Stomach (tissue), 9 donors: ENCODE results near the gene POLR2C. TPM values are rescaled to one million over a fixed set of nuclear protein-coding genes. Genes with fewer than 3 reads are reported as not detected.
A peak's percentile ranks its signal among the peaks of the same experiment; 100 is the strongest.
"Not testable (repeated sequence)": the region's sequence is repeated elsewhere in the genome, so short reads cannot be mapped to it uniquely, and the experiment has no call there.

Source experiments
- DNase-seq, 2 donors: peaks; one replicate each; pipeline versions ENCODE4 v3.0.0 to v3.0.0-alpha.2; 2013 to 2019
- H3K27ac ChIP-seq, 5 donors: fragments of 200-600 bp in 4 of 5; sonication (generic) in 4 of 5; one replicate each; pipeline ENCODE4 v1.5.1; 2013 to 2019; ENCODE audit warnings: mild to moderate bottlenecking in 1 of 5, moderate library complexity in 1 of 5
- H3K27me3 ChIP-seq, 3 donors: fragments of 200-600 bp; sonication (generic); one replicate each; pipeline ENCODE4 v1.5.1; 2017 to 2019; ENCODE audit warnings: mixed run types in 1 of 3
- H3K36me3 ChIP-seq, 4 donors: fragments of 200-600 bp; sonication (generic); 1 replicate in 3 of 4; 2 replicates in 1 of 4; pipeline ENCODE4 v1.5.1; 2016 to 2019
- H3K4me1 ChIP-seq, 4 donors: fragments of 200-600 bp; sonication (generic); one replicate each; pipeline ENCODE4 v1.5.1; 2016 to 2019
- H3K4me3 ChIP-seq, 4 donors: fragments of 200-600 bp; sonication (generic) in 3 of 4; one replicate each; pipeline ENCODE4 v1.5.1; 2016 to 2019; ENCODE audit warnings: mild to moderate bottlenecking in 1 of 4
- H3K9me3 ChIP-seq, 4 donors: fragments of 200-600 bp; sonication (generic); one replicate each; pipeline ENCODE4 v1.5.1; 2016 to 2019
- EP300 ChIP-seq: sonication (generic); formaldehyde crosslinking; IDR thresholded peaks from one replicate; pipeline ENCODE4 v1.6.1; 2017; ENCODE audit warnings: antibody characterized with exemption
- POLR2A ChIP-seq, 4 donors: fragments of 450-650 bp; IDR thresholded peaks; one replicate each; pipeline ENCODE4 v1.6.1; 2016; ENCODE audit warnings: antibody characterized with exemption in 4 of 4, control low read depth in 2 of 4, mild to moderate bottlenecking in 1 of 4, moderate library complexity in 1 of 4
- POLR2AphosphoS5 ChIP-seq, 3 donors: sonication (generic); formaldehyde crosslinking; IDR thresholded peaks; one replicate each; pipeline ENCODE4 v1.6.1; 2016; ENCODE audit warnings: antibody characterized with exemption in 3 of 3
- WGBS, 5 donors: extraction: QIAGEN DNeasy Blood & Tissue Kit in 3 of 5; methylation state at CpG; one replicate each; pipeline versions ENCODE4 v1.1.5 to v1.1.7; 2013 to 2018; 5-methylcytosine and 5-hydroxymethylcytosine counted together
- intact Hi-C: fragments of 100-400 bp; cut with DNase I; formaldehyde crosslinking; loops from one replicate; pipeline ENCODE4 v1.15.1; 2023; ENCODE audit warnings: low total_unique reads
- polyA plus RNA-seq, 3 donors: library from polyadenylated mRNA; stranded (reverse); fragments of 200-250 nt; gene quantifications; one replicate each; pipeline ENCODE4 v1.2.3, GENCODE V29; 2013
- total RNA-seq, 5 donors: library from RNA; depleted of rRNA; stranded (reverse); fragments of >200 nt; gene quantifications; one replicate each; pipeline versions ENCODE4 v1.1.0 to v1.2.3, GENCODE V29; 2014 to 2016
- TF ChIP-seq, protein P1 (sequence below), 7 experiments: fragments of 450-650 bp in 4 of 7; fragments of 200-600 bp in 3 of 7; sonication (generic) in 3 of 7; IDR thresholded peaks; one replicate each; pipeline ENCODE4 v1.5.1; 2016 to 2019; ENCODE audit warnings: antibody characterized with exemption in 7 of 7, control low read depth in 2 of 7, mild to moderate bottlenecking in 1 of 7
- donor health status: healthy with polysubstance abuse.
- donor health status: Bipolar disorder and iron deficiency.
- donor health status: healthy.

POLR2C gene
- total and polyA plus RNA-seq, 8 donors, result 31.8 to 162 (median 67.8) TPM

DNA sequence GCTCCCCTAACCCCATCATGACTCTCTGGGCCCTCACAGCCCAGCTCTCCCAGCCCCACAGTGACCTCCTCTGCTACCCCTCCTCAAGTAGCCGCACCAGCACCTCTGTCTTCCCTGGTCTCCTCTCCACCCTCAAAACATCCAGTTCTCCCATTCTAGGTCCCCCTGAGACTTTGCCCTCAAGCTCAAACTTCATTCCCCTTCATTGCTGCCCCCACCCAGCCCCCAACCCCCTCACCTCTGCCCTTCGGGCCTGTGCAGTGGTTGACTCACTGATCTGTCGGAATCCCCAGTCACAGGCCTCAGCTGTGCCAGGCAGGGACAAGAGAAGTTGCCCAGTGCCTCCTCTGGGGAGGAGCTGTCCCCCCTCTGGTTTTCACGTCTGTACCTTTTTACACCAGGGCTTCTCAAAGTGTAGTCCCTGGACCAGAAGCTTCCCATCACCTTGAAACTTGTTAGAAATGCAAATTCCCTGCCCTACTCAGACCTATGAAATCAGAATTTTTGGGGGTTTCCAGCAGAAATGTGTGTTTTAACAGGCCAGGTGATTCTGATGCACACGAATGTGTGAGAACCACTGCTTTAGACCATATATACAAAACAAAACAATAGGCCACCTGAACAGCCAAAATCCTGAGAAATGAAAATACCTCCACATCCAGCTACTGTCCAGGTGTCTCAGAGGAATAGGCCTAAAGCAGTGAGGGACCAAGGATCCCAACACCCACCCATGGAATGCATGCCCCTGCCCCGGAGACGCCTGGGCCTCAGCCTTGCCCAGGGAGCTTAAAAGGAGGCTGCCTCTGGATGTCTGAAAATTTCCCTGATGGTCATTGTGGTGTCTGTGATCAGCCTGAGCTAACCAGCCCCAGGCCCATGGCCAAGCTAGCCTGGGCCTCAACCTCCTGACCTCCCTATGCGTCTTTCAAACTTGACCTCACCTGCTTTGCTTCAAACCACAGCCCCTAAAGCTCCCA lies 24.7 kb downstream of the POLR2C start:
- peaks cover 30 to 38% (median 36%) of the 10 kb centered on the region in 4 donors for H3K4me1 ChIP-seq
- H3K4me3 ChIP-seq, result peak overlapping the region; percentile 64 to 84 (median 77)
- intact Hi-C loops, result no loop called here
- no peaks in the 10 kb centered on the region for H3K36me3 ChIP-seq
- peak overlapping the region in 4 of 5 donors; percentile 64 to 92 (median 84) for H3K27ac ChIP-seq
- DNase-seq, result no peak
- TF ChIP-seq EP300, result no peak
- no peak for TF ChIP-seq POLR2AphosphoS5 (IDR thresholded peaks at IDR 0.05)
- TF ChIP-seq, protein P1, sequence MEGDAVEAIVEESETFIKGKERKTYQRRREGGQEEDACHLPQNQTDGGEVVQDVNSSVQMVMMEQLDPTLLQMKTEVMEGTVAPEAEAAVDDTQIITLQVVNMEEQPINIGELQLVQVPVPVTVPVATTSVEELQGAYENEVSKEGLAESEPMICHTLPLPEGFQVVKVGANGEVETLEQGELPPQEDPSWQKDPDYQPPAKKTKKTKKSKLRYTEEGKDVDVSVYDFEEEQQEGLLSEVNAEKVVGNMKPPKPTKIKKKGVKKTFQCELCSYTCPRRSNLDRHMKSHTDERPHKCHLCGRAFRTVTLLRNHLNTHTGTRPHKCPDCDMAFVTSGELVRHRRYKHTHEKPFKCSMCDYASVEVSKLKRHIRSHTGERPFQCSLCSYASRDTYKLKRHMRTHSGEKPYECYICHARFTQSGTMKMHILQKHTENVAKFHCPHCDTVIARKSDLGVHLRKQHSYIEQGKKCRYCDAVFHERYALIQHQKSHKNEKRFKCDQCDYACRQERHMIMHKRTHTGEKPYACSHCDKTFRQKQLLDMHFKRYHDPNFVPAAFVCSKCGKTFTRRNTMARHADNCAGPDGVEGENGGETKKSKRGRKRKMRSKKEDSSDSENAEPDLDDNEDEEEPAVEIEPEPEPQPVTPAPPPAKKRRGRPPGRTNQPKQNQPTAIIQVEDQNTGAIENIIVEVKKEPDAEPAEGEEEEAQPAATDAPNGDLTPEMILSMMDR (IDR thresholded peaks at IDR 0.05), result no peak
- TF ChIP-seq POLR2A (IDR thresholded peaks at IDR 0.05), result no peak
- WGBS, 5 donors, result 90 to 93% (median 92%) methylated on average over 8 of the region's 8 CpGs
- no peaks in the 10 kb centered on the region for H3K9me3 ChIP-seq
- H3K27me3 ChIP-seq, result no peaks in the 10 kb centered on the region

DNA sequence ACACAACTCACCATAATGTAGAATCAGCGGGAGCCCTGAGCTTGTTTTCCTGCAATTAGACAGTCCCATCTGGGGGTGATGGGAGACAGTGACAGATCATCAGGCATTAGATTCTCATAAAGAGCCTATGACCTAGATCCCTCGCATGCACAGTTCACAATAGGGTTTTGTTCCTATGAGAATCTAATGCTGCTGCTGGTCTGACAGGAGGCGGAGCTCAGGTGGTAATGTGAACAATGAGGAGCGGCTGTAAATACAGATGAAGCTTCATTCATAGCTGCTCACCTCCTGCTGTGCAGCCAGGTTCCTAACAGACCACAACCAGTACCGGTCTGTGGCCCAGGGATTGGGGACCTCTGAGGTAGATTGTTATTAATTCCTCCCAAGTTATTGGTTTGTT lies 26.8 kb downstream of the POLR2C start:
- 87 to 94% (median 93%) methylated on average over 5 of the region's 5 CpGs for WGBS, 5 donors
- no peak overlapping the region for H3K4me3 ChIP-seq
- no peak overlapping the region for H3K27ac ChIP-seq

DNA sequence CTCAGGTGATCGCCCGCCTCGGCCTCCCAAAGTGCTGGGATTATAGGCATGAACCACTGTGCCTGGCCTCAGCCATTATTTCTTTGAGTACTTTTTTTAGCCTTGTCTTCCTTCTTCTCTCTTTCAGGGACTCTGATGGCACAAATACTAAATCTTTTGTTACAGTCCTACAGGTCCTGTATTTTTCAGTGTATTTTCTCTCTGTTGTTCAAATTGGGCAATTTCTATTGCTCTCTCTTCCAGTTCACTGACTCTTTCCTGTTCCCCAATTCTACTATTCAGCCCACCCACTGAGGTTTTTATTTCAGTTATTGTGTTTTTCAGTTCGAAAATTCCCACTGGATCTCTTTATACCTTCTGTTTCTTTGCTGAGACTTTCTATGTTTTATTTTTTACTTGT lies 31.3 kb downstream of the POLR2C start:
- TF ChIP-seq POLR2AphosphoS5 (IDR thresholded peaks at IDR 0.05) (no peak), POLR2A (IDR thresholded peaks at IDR 0.05) (no peak), EP300 (no peak)
- TF ChIP-seq, protein P1 (IDR thresholded peaks at IDR 0.05), result no peak
- DNase-seq, result no peak
- Histone ChIP-seq H3K36me3 (no peaks in the 10 kb centered on the region), H3K4me3 (no peak overlapping the region), H3K27ac (no peak overlapping the region), H3K9me3 (no peaks in the 10 kb centered on the region), H3K27me3 (no peaks in the 10 kb centered on the region), H3K4me1 (no peaks in the 10 kb centered on the region)
- intact Hi-C loops, result no loop called here
- WGBS, 5 donors, result 91 to 96% (median 94%) methylated on average over 4 of the region's 4 CpGs

More for the DNA sequence above, 26.8 kb downstream of the POLR2C start:
- Histone ChIP-seq H3K36me3 (no peaks in the 10 kb centered on the region), H3K27me3 (no peaks in the 10 kb centered on the region), H3K9me3 (no peaks in the 10 kb centered on the region), H3K4me1 (peaks cover 23 to 27% (median 27%) of the 10 kb centered on the region in 4 donors)
- TF ChIP-seq POLR2AphosphoS5 (IDR thresholded peaks at IDR 0.05), result no peak
- DNase-seq, result no peak
- intact Hi-C loops, result no loop called here

DNA sequence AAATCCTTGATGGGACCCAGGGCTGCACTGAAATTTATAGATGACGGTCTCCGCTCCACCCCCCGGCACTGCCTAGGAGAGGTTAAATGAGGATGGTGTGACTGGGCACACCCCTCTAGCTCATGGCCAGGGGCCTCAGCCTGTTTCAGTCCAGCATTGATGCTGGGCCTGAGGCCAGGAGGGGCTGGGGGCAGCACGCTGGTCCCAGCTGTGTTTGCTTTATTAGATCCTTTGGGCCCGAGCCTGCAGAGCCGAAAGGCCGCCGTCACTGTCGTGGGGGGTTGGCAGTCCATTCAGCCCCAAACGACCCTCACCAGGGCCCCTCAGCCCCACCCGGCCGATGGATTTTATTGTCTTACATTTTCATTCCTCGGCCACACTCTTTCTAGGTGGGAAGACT lies 34.6 kb downstream of the POLR2C start:
- Histone ChIP-seq H3K36me3 (no peaks in the 10 kb centered on the region), H3K27me3 (no peaks in the 10 kb centered on the region), H3K27ac (no peak overlapping the region), H3K9me3 (no peaks in the 10 kb centered on the region), H3K4me1 (no peaks in the 10 kb centered on the region), H3K4me3 (no peak overlapping the region)
- TF ChIP-seq POLR2A (IDR thresholded peaks at IDR 0.05), result no peak
- no peak for TF ChIP-seq EP300
- no peak for TF ChIP-seq POLR2AphosphoS5 (IDR thresholded peaks at IDR 0.05)
- TF ChIP-seq, protein P1 (IDR thresholded peaks at IDR 0.05), result no peak
- DNase-seq, result peak in 1 of 2 donors; percentile 22
- 62 to 71% (median 68%) methylated on average over 12 to 13 of the region's 13 CpGs for WGBS, 5 donors
- intact Hi-C loops, result no loop called here

DNA sequence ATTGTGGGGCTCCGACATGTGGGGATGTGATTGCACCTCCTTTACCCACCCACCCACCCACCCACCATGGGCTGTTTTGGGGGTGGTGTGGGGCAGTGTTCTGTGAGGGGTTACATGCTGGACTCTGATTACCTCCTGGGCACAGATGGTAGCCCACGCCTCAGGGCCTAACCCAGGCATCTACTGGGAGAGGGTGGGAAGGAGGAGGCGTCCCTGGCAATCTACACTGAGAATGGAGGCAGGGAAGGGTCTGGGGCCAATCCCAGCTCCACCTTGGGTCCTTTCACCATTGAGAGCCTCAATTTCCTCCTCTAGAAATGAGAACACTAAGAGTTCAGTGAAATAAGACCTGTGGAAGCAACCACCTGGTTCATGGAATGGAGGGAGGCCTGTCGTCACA lies 35.6 kb downstream of the POLR2C start:
- no peak overlapping the region for H3K27ac ChIP-seq
- DNase-seq, result no peak
- H3K4me3 ChIP-seq, result no peak overlapping the region
- intact Hi-C loops, result no loop called here
- 89 to 95% (median 92%) methylated on average over 4 of the region's 4 CpGs for WGBS, 5 donors
- no peak for TF ChIP-seq EP300
- TF ChIP-seq POLR2A (IDR thresholded peaks at IDR 0.05), result no peak
- no peak for TF ChIP-seq POLR2AphosphoS5 (IDR thresholded peaks at IDR 0.05)
- TF ChIP-seq, protein P1 (IDR thresholded peaks at IDR 0.05), result no peak
- H3K36me3 ChIP-seq, result no peaks in the 10 kb centered on the region
- H3K4me1 ChIP-seq, result no peaks in the 10 kb centered on the region
- H3K27me3 ChIP-seq, result no peaks in the 10 kb centered on the region
- no peaks in the 10 kb centered on the region for H3K9me3 ChIP-seq

DNA sequence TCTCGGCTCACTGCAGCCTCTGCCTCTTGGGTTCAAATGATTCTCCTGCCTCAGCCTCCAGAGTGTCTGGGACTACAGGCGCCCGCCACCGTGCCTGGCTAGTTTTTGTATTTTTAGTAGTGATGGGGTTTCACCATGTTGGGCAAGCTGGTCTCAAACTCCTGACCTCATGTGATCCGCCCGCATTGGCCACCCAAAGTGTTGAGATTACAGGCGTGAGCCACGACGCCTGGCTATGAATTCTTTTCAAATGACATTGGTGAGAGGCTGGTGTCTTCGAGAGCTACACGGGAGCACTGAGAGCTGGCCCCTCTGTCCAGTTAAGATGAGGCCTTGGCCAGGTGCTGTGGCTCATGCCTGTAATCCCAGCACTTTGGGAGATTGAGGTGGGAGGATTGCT lies 37.5 kb downstream of the POLR2C start:
- H3K27ac ChIP-seq, H3K27me3 ChIP-seq, H3K4me1 ChIP-seq, DNase-seq, intact Hi-C loops, H3K9me3 ChIP-seq, H3K4me3 ChIP-seq, H3K36me3 ChIP-seq: not testable (repeated sequence)
- 93 to 96% (median 95%) methylated on average over 11 of the region's 11 CpGs for WGBS, 5 donors
